Measurements from ENCODE around the gene HIC1.

HIC1 gene

DNA sequence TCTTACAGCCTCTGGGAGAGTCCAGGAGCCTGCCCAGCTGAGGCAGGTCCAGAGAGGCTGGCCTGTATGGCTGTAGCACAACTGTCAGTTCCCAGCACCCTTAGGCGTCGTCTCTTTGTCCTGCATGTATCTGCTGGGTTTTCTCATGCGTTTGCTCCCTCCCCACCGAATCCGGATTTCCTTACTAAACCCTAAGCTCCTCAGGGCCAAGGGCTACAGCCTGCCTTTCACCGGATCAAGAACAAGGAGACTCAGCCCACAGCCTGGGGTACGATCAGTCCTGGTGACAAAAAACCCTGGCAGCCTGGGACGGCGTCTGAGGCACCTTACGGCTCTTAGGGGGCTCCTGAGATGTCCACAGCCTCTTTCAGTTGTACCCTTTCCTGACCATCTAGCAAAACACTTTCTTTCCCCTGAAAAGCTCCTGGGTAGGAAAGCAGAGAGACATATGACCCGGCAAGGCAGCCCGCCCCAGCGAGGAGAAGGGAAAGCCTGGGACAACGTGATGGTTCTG, 12.2 kb downstream of the HIC1 start:
- H3K4ac ChIP-seq (ENCODE audit: low read depth, low read length), result no peak overlapping the region
- H2BK120ac ChIP-seq (ENCODE audit: low read depth, low read length), result no peak overlapping the region
- no peak overlapping the region for H3K4me2 ChIP-seq (ENCODE audit: low read length)
- H2AK5ac ChIP-seq (ENCODE audit: low read length), result no peak overlapping the region
- no peak overlapping the region for H3K56ac ChIP-seq (ENCODE audit: low read length)
- H3K79me2 ChIP-seq (ENCODE audit: control insufficient read depth, insufficient read depth, low read length), result no peaks in the 10 kb centered on the region
- no peaks in the 10 kb centered on the region for H3K27me3 ChIP-seq (ENCODE audit: insufficient read depth, low read length, poor library complexity)
- H4K8ac ChIP-seq (ENCODE audit: low read depth, low read length), result no peak overlapping the region
- H3K4me3 ChIP-seq (ENCODE audit: low read length), result no peak overlapping the region
- H2BK15ac ChIP-seq (replicated peaks; ENCODE audit: low read depth), result no peak overlapping the region
- no peaks in the 10 kb centered on the region for H3K36me3 ChIP-seq (ENCODE audit: control insufficient read depth, insufficient read depth, low read length)
- no peak overlapping the region for H2BK5ac ChIP-seq (ENCODE audit: low read length)
- no peak overlapping the region for H4K5ac ChIP-seq (ENCODE audit: low read length)
- no peaks in the 10 kb centered on the region for H3K79me1 ChIP-seq (ENCODE audit: low read length)
- H3K23ac ChIP-seq (ENCODE audit: low read length), result no peak overlapping the region
- H3K18ac ChIP-seq (ENCODE audit: low read length), result no peak overlapping the region
- peaks cover 8% of the 10 kb centered on the region for H3K4me1 ChIP-seq (ENCODE audit: control insufficient read depth, low read depth, low read length)
- WGBS (ENCODE audit: extremely low coverage, insufficient coverage, low lambda C conversion rate), result no CpG with 5 or more reads among the region's 14 CpGs
- H3K27ac ChIP-seq (ENCODE audit: low read depth, low read length), result no peak overlapping the region
- no peak for DNase-seq
- no peak overlapping the region for H3K9ac ChIP-seq (ENCODE audit: low read length)

GRCh38 chr17:2067608-2068024, 12.7 kb downstream of the HIC1 start:
- H3K27me3 ChIP-seq (ENCODE audit: insufficient read depth, low read length, poor library complexity), result no peaks in the 10 kb centered on the region
- DNase-seq, result no peak
- no peak overlapping the region for H3K56ac ChIP-seq (ENCODE audit: low read length)
- H3K36me3 ChIP-seq (ENCODE audit: control insufficient read depth, insufficient read depth, low read length), result no peaks in the 10 kb centered on the region
- no peaks in the 10 kb centered on the region for H3K79me1 ChIP-seq (ENCODE audit: low read length)
- H4K5ac ChIP-seq (ENCODE audit: low read length), result no peak overlapping the region
- no peak overlapping the region for H2BK120ac ChIP-seq (ENCODE audit: low read depth, low read length)
- no peak overlapping the region for H3K9ac ChIP-seq (ENCODE audit: low read length)
- H4K8ac ChIP-seq (ENCODE audit: low read depth, low read length), result no peak overlapping the region
- H3K4me1 ChIP-seq (ENCODE audit: control insufficient read depth, low read depth, low read length), result peaks cover 7% of the 10 kb centered on the region
- H2BK5ac ChIP-seq (ENCODE audit: low read length), result no peak overlapping the region
- H3K4me3 ChIP-seq (ENCODE audit: low read length), result no peak overlapping the region
- WGBS (ENCODE audit: extremely low coverage, insufficient coverage, low lambda C conversion rate), result no CpG with 5 or more reads among the region's 5 CpGs
- H3K18ac ChIP-seq (ENCODE audit: low read length), result no peak overlapping the region
- H3K23ac ChIP-seq (ENCODE audit: low read length), result no peak overlapping the region
- H3K4me2 ChIP-seq (ENCODE audit: low read length), result no peak overlapping the region
- H2AK5ac ChIP-seq (ENCODE audit: low read length), result no peak overlapping the region
- no peak overlapping the region for H2BK15ac ChIP-seq (replicated peaks; ENCODE audit: low read depth)
- no peaks in the 10 kb centered on the region for H3K79me2 ChIP-seq (ENCODE audit: control insufficient read depth, insufficient read depth, low read length)
- no peak overlapping the region for H3K27ac ChIP-seq (ENCODE audit: low read depth, low read length)
- H3K4ac ChIP-seq (ENCODE audit: low read depth, low read length), result no peak overlapping the region

GRCh38 chr17:2068031-2068518, 13.2 kb downstream of the HIC1 start:
- Histone ChIP-seq H3K4me1 (ENCODE audit: control insufficient read depth, low read depth, low read length) (peaks cover 2% of the 10 kb centered on the region), H2AK5ac (ENCODE audit: low read length) (no peak overlapping the region), H3K79me1 (ENCODE audit: low read length) (no peaks in the 10 kb centered on the region), H4K8ac (ENCODE audit: low read depth, low read length) (no peak overlapping the region), H3K23ac (ENCODE audit: low read length) (no peak overlapping the region), H2BK120ac (ENCODE audit: low read depth, low read length) (no peak overlapping the region), H2BK15ac (replicated peaks; ENCODE audit: low read depth) (no peak overlapping the region), H3K4ac (ENCODE audit: low read depth, low read length) (no peak overlapping the region), H4K5ac (ENCODE audit: low read length) (no peak overlapping the region), H3K56ac (ENCODE audit: low read length) (no peak overlapping the region), H3K27me3 (ENCODE audit: insufficient read depth, low read length, poor library complexity) (no peaks in the 10 kb centered on the region), H3K4me2 (ENCODE audit: low read length) (no peak overlapping the region), H3K18ac (ENCODE audit: low read length) (no peak overlapping the region), H3K27ac (ENCODE audit: low read depth, low read length) (no peak overlapping the region), H3K4me3 (ENCODE audit: low read length) (no peak overlapping the region), H3K9ac (ENCODE audit: low read length) (no peak overlapping the region), H3K36me3 (ENCODE audit: control insufficient read depth, insufficient read depth, low read length) (no peaks in the 10 kb centered on the region), H3K79me2 (ENCODE audit: control insufficient read depth, insufficient read depth, low read length) (no peaks in the 10 kb centered on the region), H2BK5ac (ENCODE audit: low read length) (no peak overlapping the region)
- no peak for DNase-seq
- WGBS (ENCODE audit: extremely low coverage, insufficient coverage, low lambda C conversion rate), result no CpG with 5 or more reads among the region's 6 CpGs

GRCh38 chr17:2068519-2069051, 13.7 kb downstream of the HIC1 start:
- Histone ChIP-seq H3K4ac (ENCODE audit: low read depth, low read length) (no peak overlapping the region), H3K4me3 (ENCODE audit: low read length) (no peak overlapping the region), H2BK120ac (ENCODE audit: low read depth, low read length) (no peak overlapping the region), H3K9ac (ENCODE audit: low read length) (no peak overlapping the region), H4K8ac (ENCODE audit: low read depth, low read length) (no peak overlapping the region), H3K79me2 (ENCODE audit: control insufficient read depth, insufficient read depth, low read length) (no peaks in the 10 kb centered on the region), H3K56ac (ENCODE audit: low read length) (no peak overlapping the region), H3K18ac (ENCODE audit: low read length) (no peak overlapping the region), H2AK5ac (ENCODE audit: low read length) (no peak overlapping the region), H2BK5ac (ENCODE audit: low read length) (no peak overlapping the region), H4K5ac (ENCODE audit: low read length) (no peak overlapping the region), H2BK15ac (replicated peaks; ENCODE audit: low read depth) (no peak overlapping the region), H3K27me3 (ENCODE audit: insufficient read depth, low read length, poor library complexity) (no peaks in the 10 kb centered on the region), H3K4me1 (ENCODE audit: control insufficient read depth, low read depth, low read length) (peaks cover 2% of the 10 kb centered on the region), H3K23ac (ENCODE audit: low read length) (no peak overlapping the region), H3K36me3 (ENCODE audit: control insufficient read depth, insufficient read depth, low read length) (no peaks in the 10 kb centered on the region), H3K79me1 (ENCODE audit: low read length) (no peaks in the 10 kb centered on the region), H3K27ac (ENCODE audit: low read depth, low read length) (no peak overlapping the region), H3K4me2 (ENCODE audit: low read length) (no peak overlapping the region)
- no CpG with 5 or more reads among the region's 15 CpGs for WGBS (ENCODE audit: extremely low coverage, insufficient coverage, low lambda C conversion rate)
- no peak for DNase-seq

- Histone ChIP-seq H4K8ac (ENCODE audit: low read depth, low read length) (no peak overlapping the region), H3K79me2 (ENCODE audit: control insufficient read depth, insufficient read depth, low read length) (no peaks in the 10 kb centered on the region), H3K79me1 (ENCODE audit: low read length) (no peaks in the 10 kb centered on the region), H3K4ac (ENCODE audit: low read depth, low read length) (no peak overlapping the region), H3K56ac (ENCODE audit: low read length) (no peak overlapping the region), H2BK120ac (ENCODE audit: low read depth, low read length) (no peak overlapping the region), H3K27me3 (ENCODE audit: insufficient read depth, low read length, poor library complexity) (no peaks in the 10 kb centered on the region), H3K36me3 (ENCODE audit: control insufficient read depth, insufficient read depth, low read length) (no peaks in the 10 kb centered on the region), H3K4me2 (ENCODE audit: low read length) (no peak overlapping the region), H2BK5ac (ENCODE audit: low read length) (no peak overlapping the region), H2AK5ac (ENCODE audit: low read length) (no peak overlapping the region), H3K4me1 (ENCODE audit: control insufficient read depth, low read depth, low read length) (no peaks in the 10 kb centered on the region), H3K18ac (ENCODE audit: low read length) (no peak overlapping the region), H3K27ac (ENCODE audit: low read depth, low read length) (no peak overlapping the region), H2BK15ac (replicated peaks; ENCODE audit: low read depth) (no peak overlapping the region), H3K23ac (ENCODE audit: low read length) (no peak overlapping the region), H3K4me3 (ENCODE audit: low read length) (no peak overlapping the region), H4K5ac (ENCODE audit: low read length) (no peak overlapping the region), H3K9ac (ENCODE audit: low read length) (no peak overlapping the region)
- peak; percentile 77 for DNase-seq
- no CpG with 5 or more reads among the region's 13 CpGs for WGBS (ENCODE audit: extremely low coverage, insufficient coverage, low lambda C conversion rate)
Observed at GRCh38 chr17:2070241-2071023, 15.5 kb downstream of the HIC1 start.

All from mesendoderm (in vitro differentiated cells).